ENCODE measurements around the gene LAMA2.

LAMA2 gene

GRCh38 chr6:128964233-128964755 lies 81.4 kb downstream of the LAMA2 start:
- Histone ChIP-seq H3K36me3 (ENCODE audit: control insufficient read depth in 2 of 2, insufficient read depth in 2 of 2, low read length in 2 of 2) (no peaks in the 10 kb centered on the region), H3K9me3 (ENCODE audit: control insufficient read depth in 2 of 2, low read length in 2 of 2) (no peaks in the 10 kb centered on the region), H3K27me3 (ENCODE audit: control insufficient read depth in 1 of 2, insufficient read depth in 2 of 2, low read length in 2 of 2) (no peaks in the 10 kb centered on the region), H3K27ac (ENCODE audit: low read length) (no peak overlapping the region), H3K4me1 (ENCODE audit: control insufficient read depth, insufficient read depth, low read length) (no peaks in the 10 kb centered on the region), H3K4me3 (ENCODE audit: low read length in 2 of 2) (no peak overlapping the region), H3K9ac (ENCODE audit: low read length in 2 of 2) (no peak overlapping the region)

- Histone ChIP-seq H3K9me3 (ENCODE audit: control insufficient read depth in 2 of 2, low read length in 2 of 2) (no peaks in the 10 kb centered on the region), H3K36me3 (ENCODE audit: control insufficient read depth in 2 of 2, insufficient read depth in 2 of 2, low read length in 2 of 2) (no peaks in the 10 kb centered on the region), H3K27ac (ENCODE audit: low read length) (no peak overlapping the region), H3K27me3 (ENCODE audit: control insufficient read depth in 1 of 2, insufficient read depth in 2 of 2, low read length in 2 of 2) (no peaks in the 10 kb centered on the region), H3K4me1 (ENCODE audit: control insufficient read depth, insufficient read depth, low read length) (no peaks in the 10 kb centered on the region), H3K4me3 (ENCODE audit: low read length in 2 of 2) (no peak overlapping the region), H3K9ac (ENCODE audit: low read length in 2 of 2) (no peak overlapping the region)
These were observed 81.8 kb downstream of the LAMA2 start for GRCh38 chr6:128964771-128965170.

- Histone ChIP-seq H3K4me3 (ENCODE audit: low read length in 2 of 2) (no peak overlapping the region), H3K27ac (ENCODE audit: low read length) (no peak overlapping the region), H3K9me3 (ENCODE audit: control insufficient read depth in 2 of 2, low read length in 2 of 2) (no peaks in the 10 kb centered on the region), H3K4me1 (ENCODE audit: control insufficient read depth, insufficient read depth, low read length) (no peaks in the 10 kb centered on the region), H3K27me3 (ENCODE audit: control insufficient read depth in 1 of 2, insufficient read depth in 2 of 2, low read length in 2 of 2) (no peaks in the 10 kb centered on the region), H3K9ac (ENCODE audit: low read length in 2 of 2) (no peak overlapping the region), H3K36me3 (ENCODE audit: control insufficient read depth in 2 of 2, insufficient read depth in 2 of 2, low read length in 2 of 2) (no peaks in the 10 kb centered on the region)
These were observed 84.0 kb downstream of the LAMA2 start for GRCh38 chr6:128966934-128967333.

DNA sequence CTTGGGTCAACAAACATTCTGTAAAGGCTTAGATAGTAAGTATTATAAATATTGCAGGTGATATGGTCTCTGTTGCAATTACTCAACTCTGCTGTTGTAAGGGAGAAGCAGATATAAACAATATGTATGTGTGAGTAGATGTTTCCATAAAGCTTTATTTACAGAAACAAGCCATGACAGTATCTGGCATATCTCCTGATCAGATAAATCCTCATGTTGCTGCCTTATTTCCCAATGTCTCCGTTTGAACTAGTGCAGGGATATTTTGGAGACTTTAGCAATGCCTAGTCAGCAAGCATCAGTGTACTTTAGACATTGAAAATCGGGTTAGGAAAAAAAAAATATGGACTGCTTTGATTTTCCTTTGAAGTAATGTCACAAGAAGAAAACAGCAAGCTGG lies 96.1 kb downstream of the LAMA2 start:
- H3K36me3 ChIP-seq (ENCODE audit: control insufficient read depth in 2 of 2, insufficient read depth in 2 of 2, low read length in 2 of 2) = no peaks in the 10 kb centered on the region
- no peaks in the 10 kb centered on the region for H3K27me3 ChIP-seq (ENCODE audit: control insufficient read depth in 1 of 2, insufficient read depth in 2 of 2, low read length in 2 of 2)

DNA sequence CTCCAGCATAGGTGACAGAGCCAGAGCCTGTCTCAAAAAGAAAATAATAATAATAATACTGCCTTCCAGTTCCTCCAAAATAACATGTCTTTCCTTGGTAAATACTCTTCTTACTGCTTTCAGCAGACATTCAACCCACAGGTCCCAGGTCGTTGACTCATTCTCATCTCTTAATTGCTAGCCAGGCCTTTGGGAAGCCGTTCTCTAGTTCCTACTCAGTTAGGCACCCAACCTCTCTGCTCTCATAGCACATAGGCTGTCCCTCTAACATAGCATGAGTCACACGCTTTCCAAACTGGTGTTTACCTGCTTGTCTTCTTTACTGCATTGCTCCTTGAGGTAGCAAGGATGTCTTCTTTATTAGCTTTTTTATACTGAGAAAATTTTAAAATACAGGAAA lies 98.8 kb downstream of the LAMA2 start:
- no peaks in the 10 kb centered on the region for H3K4me1 ChIP-seq (ENCODE audit: control insufficient read depth, insufficient read depth, low read length)
- no peak overlapping the region for H3K9ac ChIP-seq (ENCODE audit: low read length in 2 of 2)
- no peaks in the 10 kb centered on the region for H3K27me3 ChIP-seq (ENCODE audit: control insufficient read depth in 1 of 2, insufficient read depth in 2 of 2, low read length in 2 of 2)
- H3K36me3 ChIP-seq (ENCODE audit: control insufficient read depth in 2 of 2, insufficient read depth in 2 of 2, low read length in 2 of 2) = no peaks in the 10 kb centered on the region
- no peaks in the 10 kb centered on the region for H3K9me3 ChIP-seq (ENCODE audit: control insufficient read depth in 2 of 2, low read length in 2 of 2)
- H3K4me3 ChIP-seq (ENCODE audit: low read length in 2 of 2) = no peak overlapping the region
- no peak overlapping the region for H3K27ac ChIP-seq (ENCODE audit: low read length)

More for the DNA sequence above, 96.1 kb downstream of the LAMA2 start:
- Histone ChIP-seq H3K9me3 (ENCODE audit: control insufficient read depth in 2 of 2, low read length in 2 of 2) (no peaks in the 10 kb centered on the region), H3K9ac (ENCODE audit: low read length in 2 of 2) (no peak overlapping the region), H3K4me1 (ENCODE audit: control insufficient read depth, insufficient read depth, low read length) (no peaks in the 10 kb centered on the region), H3K27ac (ENCODE audit: low read length) (no peak overlapping the region), H3K4me3 (ENCODE audit: low read length in 2 of 2) (no peak overlapping the region)

DNA sequence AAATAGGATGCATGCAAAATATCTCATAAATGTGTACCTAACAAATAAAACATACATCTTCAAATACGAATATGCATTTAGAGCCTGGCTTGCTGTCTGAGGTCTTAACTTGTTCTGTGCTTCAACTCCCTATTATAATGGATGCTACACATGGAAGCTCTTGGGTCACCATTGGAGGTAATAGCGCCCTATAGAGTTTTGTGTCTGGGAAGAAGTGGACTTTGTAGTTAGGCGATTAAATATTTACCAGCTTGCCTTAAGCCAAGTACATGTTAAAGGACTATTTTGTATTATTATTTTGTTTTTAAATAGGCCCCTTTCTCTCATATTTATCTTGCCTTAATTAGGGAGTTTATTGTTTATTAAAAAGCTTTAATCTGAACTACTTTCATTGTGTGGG lies 107.4 kb downstream of the LAMA2 start:
- no peak overlapping the region for H3K27ac ChIP-seq (ENCODE audit: low read length)
- no peak overlapping the region for H3K9ac ChIP-seq (ENCODE audit: low read length in 2 of 2)
- no peaks in the 10 kb centered on the region for H3K9me3 ChIP-seq (ENCODE audit: control insufficient read depth in 2 of 2, low read length in 2 of 2)
- H3K36me3 ChIP-seq (ENCODE audit: control insufficient read depth in 2 of 2, insufficient read depth in 2 of 2, low read length in 2 of 2) = no peaks in the 10 kb centered on the region
- no peaks in the 10 kb centered on the region for H3K4me1 ChIP-seq (ENCODE audit: control insufficient read depth, insufficient read depth, low read length)
- no peaks in the 10 kb centered on the region for H3K27me3 ChIP-seq (ENCODE audit: control insufficient read depth in 1 of 2, insufficient read depth in 2 of 2, low read length in 2 of 2)
- H3K4me3 ChIP-seq (ENCODE audit: low read length in 2 of 2) = no peak overlapping the region

DNA sequence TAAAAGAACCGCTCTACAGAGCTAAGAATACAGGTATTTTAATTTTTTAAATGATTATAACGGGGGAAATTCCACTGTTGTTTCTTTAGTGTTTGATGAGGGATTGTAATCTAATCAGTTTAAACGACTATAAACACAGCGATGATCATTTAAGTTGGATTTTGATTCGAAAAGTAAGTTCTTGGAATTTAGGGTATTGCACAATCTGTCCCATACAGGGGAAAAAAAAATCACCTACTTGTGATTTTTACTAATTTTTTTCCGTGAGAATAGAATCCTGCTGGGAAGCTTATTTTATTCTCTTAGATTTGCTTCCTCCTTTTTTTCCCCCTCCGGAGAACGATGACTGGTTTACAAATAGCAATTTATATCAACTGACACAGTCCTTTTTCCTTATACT lies 108.0 kb downstream of the LAMA2 start:
- H3K4me3 ChIP-seq (ENCODE audit: low read length in 2 of 2) = no peak overlapping the region
- H3K9ac ChIP-seq (ENCODE audit: low read length in 2 of 2) = no peak overlapping the region
- no peaks in the 10 kb centered on the region for H3K36me3 ChIP-seq (ENCODE audit: control insufficient read depth in 2 of 2, insufficient read depth in 2 of 2, low read length in 2 of 2)
- no peaks in the 10 kb centered on the region for H3K9me3 ChIP-seq (ENCODE audit: control insufficient read depth in 2 of 2, low read length in 2 of 2)
- no peaks in the 10 kb centered on the region for H3K27me3 ChIP-seq (ENCODE audit: control insufficient read depth in 1 of 2, insufficient read depth in 2 of 2, low read length in 2 of 2)
- no peak overlapping the region for H3K27ac ChIP-seq (ENCODE audit: low read length)
- H3K4me1 ChIP-seq (ENCODE audit: control insufficient read depth, insufficient read depth, low read length) = no peaks in the 10 kb centered on the region

- H3K4me3 ChIP-seq (ENCODE audit: low read length in 2 of 2) = no peak overlapping the region
- no peaks in the 10 kb centered on the region for H3K4me1 ChIP-seq (ENCODE audit: control insufficient read depth, insufficient read depth, low read length)
- H3K9ac ChIP-seq (ENCODE audit: low read length in 2 of 2) = no peak overlapping the region
- no peaks in the 10 kb centered on the region for H3K27me3 ChIP-seq (ENCODE audit: control insufficient read depth in 1 of 2, insufficient read depth in 2 of 2, low read length in 2 of 2)
- H3K36me3 ChIP-seq (ENCODE audit: control insufficient read depth in 2 of 2, insufficient read depth in 2 of 2, low read length in 2 of 2) = no peaks in the 10 kb centered on the region
- H3K27ac ChIP-seq (ENCODE audit: low read length) = no peak overlapping the region
- no peaks in the 10 kb centered on the region for H3K9me3 ChIP-seq (ENCODE audit: control insufficient read depth in 2 of 2, low read length in 2 of 2)
These were observed 110.2 kb downstream of the LAMA2 start for GRCh38 chr6:128993166-128993565.

DNA sequence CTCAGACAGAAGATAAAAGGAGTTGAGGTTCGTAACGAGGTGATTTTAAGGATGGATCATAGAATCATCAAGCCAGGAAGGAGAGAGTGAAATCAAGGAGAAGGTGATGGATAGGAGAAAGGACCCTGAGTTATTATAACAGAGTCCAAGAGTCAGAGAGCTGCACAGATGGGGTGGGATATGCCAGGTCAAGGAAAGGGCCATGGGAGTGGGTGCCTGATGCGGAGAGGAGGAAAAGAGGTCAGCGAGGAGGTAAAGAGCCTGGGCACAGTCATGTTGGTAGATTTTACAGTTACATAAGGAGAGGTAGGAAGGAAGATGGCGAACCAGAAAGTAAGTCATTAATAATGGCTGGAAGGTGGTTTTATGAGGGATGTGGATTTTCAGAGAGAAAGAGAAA lies 114.9 kb downstream of the LAMA2 start:
- Histone ChIP-seq H3K4me3 (ENCODE audit: low read length in 2 of 2) (no peak overlapping the region), H3K9ac (ENCODE audit: low read length in 2 of 2) (no peak overlapping the region), H3K9me3 (ENCODE audit: control insufficient read depth in 2 of 2, low read length in 2 of 2) (no peaks in the 10 kb centered on the region), H3K27ac (ENCODE audit: low read length) (no peak overlapping the region), H3K36me3 (ENCODE audit: control insufficient read depth in 2 of 2, insufficient read depth in 2 of 2, low read length in 2 of 2) (no peaks in the 10 kb centered on the region), H3K27me3 (ENCODE audit: control insufficient read depth in 1 of 2, insufficient read depth in 2 of 2, low read length in 2 of 2) (no peaks in the 10 kb centered on the region), H3K4me1 (ENCODE audit: control insufficient read depth, insufficient read depth, low read length) (no peaks in the 10 kb centered on the region)

DNA sequence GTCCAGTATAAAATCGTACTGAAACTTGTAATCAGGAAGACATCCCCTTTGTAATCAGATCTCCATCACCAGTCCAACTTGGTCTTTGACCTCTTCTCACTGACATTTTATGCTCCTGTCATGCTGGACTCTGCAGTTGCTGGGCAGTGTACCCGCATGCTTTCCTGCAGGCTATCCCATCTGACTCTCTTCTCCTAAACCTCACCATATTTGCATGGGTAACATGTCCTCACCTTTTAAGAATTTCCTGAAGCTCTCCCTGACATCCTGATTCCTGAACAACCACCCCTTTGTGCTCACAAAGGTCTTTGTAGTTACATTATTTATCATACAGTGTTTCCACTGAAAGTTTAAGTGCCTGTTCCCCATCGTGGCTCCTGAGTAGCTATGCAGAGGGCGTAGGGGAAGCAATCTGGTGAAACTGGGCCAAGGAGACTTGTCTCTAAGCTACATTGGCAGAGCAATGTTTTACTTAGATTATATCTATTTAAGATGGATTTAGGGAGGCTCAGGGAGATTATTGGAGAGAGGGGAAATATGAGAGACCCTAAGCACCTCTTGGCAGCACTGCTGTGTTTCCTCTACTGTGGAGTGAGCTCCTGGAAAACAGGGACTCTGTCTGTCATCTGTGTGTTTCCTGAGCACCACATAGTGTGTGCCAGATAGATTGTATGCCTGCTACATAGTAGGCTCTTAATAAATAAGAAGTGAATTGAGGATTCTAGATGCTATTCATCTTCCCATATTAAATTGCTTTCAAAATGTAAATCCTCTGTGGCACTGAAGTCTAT lies 124.0 kb downstream of the LAMA2 start:
- Histone ChIP-seq H3K9ac (ENCODE audit: low read length in 2 of 2) (no peak overlapping the region), H3K36me3 (ENCODE audit: control insufficient read depth in 2 of 2, insufficient read depth in 2 of 2, low read length in 2 of 2) (no peaks in the 10 kb centered on the region), H3K27ac (ENCODE audit: low read length) (no peak overlapping the region), H3K9me3 (ENCODE audit: control insufficient read depth in 2 of 2, low read length in 2 of 2) (no peaks in the 10 kb centered on the region), H3K4me1 (ENCODE audit: control insufficient read depth, insufficient read depth, low read length) (no peaks in the 10 kb centered on the region), H3K27me3 (ENCODE audit: control insufficient read depth in 1 of 2, insufficient read depth in 2 of 2, low read length in 2 of 2) (no peaks in the 10 kb centered on the region), H3K4me3 (ENCODE audit: low read length in 2 of 2) (no peak overlapping the region)

GRCh38 chr6:129007701-129008373 lies 124.9 kb downstream of the LAMA2 start:
- Histone ChIP-seq H3K27me3 (ENCODE audit: control insufficient read depth in 1 of 2, insufficient read depth in 2 of 2, low read length in 2 of 2) (no peaks in the 10 kb centered on the region), H3K4me1 (ENCODE audit: control insufficient read depth, insufficient read depth, low read length) (no peaks in the 10 kb centered on the region), H3K27ac (ENCODE audit: low read length) (no peak overlapping the region), H3K9ac (ENCODE audit: low read length in 2 of 2) (no peak overlapping the region), H3K4me3 (ENCODE audit: low read length in 2 of 2) (no peak overlapping the region), H3K9me3 (ENCODE audit: control insufficient read depth in 2 of 2, low read length in 2 of 2) (no peaks in the 10 kb centered on the region), H3K36me3 (ENCODE audit: control insufficient read depth in 2 of 2, insufficient read depth in 2 of 2, low read length in 2 of 2) (no peaks in the 10 kb centered on the region)

Data from stomach smooth muscle (tissue), 2 donors.